ENCODE results near the gene SCN8A. TPM values are rescaled to one million over a fixed set of nuclear protein-coding genes. Genes with fewer than 3 reads are reported as not detected.

The SCN8A gene
- total RNA-seq, 3 donors from 2014 or later = 0.32 to 5.0 (median 1.6) TPM

GRCh38 chr12:51819736-51820525 is 228.9 kb downstream of the SCN8A start:
- H3K36me3 ChIP-seq = no peaks in the 10 kb centered on the region
- peaks cover 0 to 4% of the 10 kb centered on the region in 2 donors for H3K4me1 ChIP-seq
- H3K9me3 ChIP-seq = no peaks in the 10 kb centered on the region
- H3K27ac ChIP-seq = peak overlapping the region; percentile 40 to 90
- intact Hi-C loops (cut with DNase I; ENCODE audit: low total_unique reads) = loop anchor here (1.0 kb wide), 1 partner anchor 34 kb away; no protein-coding TSS in a partner anchor
- peak overlapping the region; percentile 18 to 86 (median 64) for H3K4me3 ChIP-seq
- H3K27me3 ChIP-seq = no peaks in the 10 kb centered on the region
- no peak for TF ChIP-seq POLR2AphosphoS5 (IDR thresholded peaks at IDR 0.05)
- TF ChIP-seq CTCF (IDR thresholded peaks at IDR 0.05) = no peak
- TF ChIP-seq POLR2A (IDR thresholded peaks at IDR 0.05) = no peak
- DNase-seq (ENCODE audit: low spot score in 2 of 2) = peak; percentile 22 to 53

GRCh38 chr12:51820526-51821439 is 229.8 kb downstream of the SCN8A start:
- TF ChIP-seq POLR2AphosphoS5 (IDR thresholded peaks at IDR 0.05) (no peak), POLR2A (IDR thresholded peaks at IDR 0.05) (no peak), CTCF (IDR thresholded peaks at IDR 0.05) (peak in 1 of 3 donors; percentile 29)
- Histone ChIP-seq H3K9me3 (no peaks in the 10 kb centered on the region), H3K27ac (peak overlapping the region; percentile 79 to 90), H3K27me3 (no peaks in the 10 kb centered on the region), H3K4me3 (peak overlapping the region; percentile 28 to 86 (median 64)), H3K36me3 (no peaks in the 10 kb centered on the region), H3K4me1 (peaks cover 0 to 4% of the 10 kb centered on the region in 2 donors)
- intact Hi-C loops (cut with DNase I; ENCODE audit: low total_unique reads) = loop anchor here (1.0 kb wide), 1 partner anchor 34 kb away; no protein-coding TSS in a partner anchor
- DNase-seq (ENCODE audit: low spot score in 2 of 2) = peak in 1 of 2 donors; percentile 36

GRCh38 chr12:51821440-51822260 is 230.6 kb downstream of the SCN8A start:
- Histone ChIP-seq H3K4me1 (peaks cover 0 to 4% of the 10 kb centered on the region in 2 donors), H3K27ac (peak overlapping the region; percentile 79 to 90), H3K27me3 (no peaks in the 10 kb centered on the region), H3K4me3 (peak overlapping the region; percentile 28 to 86 (median 64)), H3K36me3 (no peaks in the 10 kb centered on the region), H3K9me3 (no peaks in the 10 kb centered on the region)
- TF ChIP-seq CTCF (IDR thresholded peaks at IDR 0.05) (no peak), POLR2A (IDR thresholded peaks at IDR 0.05) (no peak), POLR2AphosphoS5 (IDR thresholded peaks at IDR 0.05) (no peak)
- no peak for DNase-seq (ENCODE audit: low spot score in 2 of 2)
- intact Hi-C loops (cut with DNase I; ENCODE audit: low total_unique reads) = no loop called here

GRCh38 chr12:51822261-51822616 is 231.2 kb downstream of the SCN8A start:
- Histone ChIP-seq H3K36me3 (no peaks in the 10 kb centered on the region), H3K4me3 (peak overlapping the region in 2 of 3 donors; percentile 64 to 86), H3K9me3 (no peaks in the 10 kb centered on the region), H3K4me1 (peaks cover 0 to 4% of the 10 kb centered on the region in 2 donors), H3K27me3 (no peaks in the 10 kb centered on the region), H3K27ac (peak overlapping the region in 1 of 2 donors; percentile 90)
- DNase-seq (ENCODE audit: low spot score in 2 of 2) = no peak
- TF ChIP-seq POLR2AphosphoS5 (IDR thresholded peaks at IDR 0.05) = no peak
- no peak for TF ChIP-seq CTCF (IDR thresholded peaks at IDR 0.05)
- no peak for TF ChIP-seq POLR2A (IDR thresholded peaks at IDR 0.05)
- intact Hi-C loops (cut with DNase I; ENCODE audit: low total_unique reads) = no loop called here

Measured in breast epithelium (tissue), 4 donors.